T-helper 17 cell (primary cell): ENCODE results near the gene CPXM1. TPM values are rescaled to one million over a fixed set of nuclear protein-coding genes. Genes with fewer than 3 reads are reported as not detected.

ENCODE experiments used
- total RNA-seq, 4 donors: library from RNA in 2 of 4; stranded (reverse) in 2 of 4; gene quantifications; one replicate each; pipeline ENCODE4 v1.2.3 and lab custom pipeline; 2022 to 2026

The CPXM1 gene
- total RNA-seq, 2 donors from 2014 or later = 0.12 to 0.23 TPM

Other genes with a start within 250 kb of the CPXM1 start
- gene NOP56, start 148.0 kb downstream of the CPXM1 start, total RNA-seq = 100 to 1,000 TPM; 254 to 274 TPM
- gene IDH3B, start 136.4 kb downstream of the CPXM1 start, total RNA-seq = 100 to 1,000 TPM; 112 to 135 TPM
- gene EBF4, start 107.8 kb downstream of the CPXM1 start, total RNA-seq = 1 to 10 TPM; 2.0 to 2.3 TPM
- not detected for gene C20orf141, start 14.4 kb upstream of the CPXM1 start, total RNA-seq
- not detected for gene TMEM239, start 15.7 kb upstream of the CPXM1 start, total RNA-seq
- 10 to 100 TPM; 45.8 to 47.0 TPM for gene PCED1A, start 40.0 kb upstream of the CPXM1 start, total RNA-seq
- 10 to 100 TPM; 41.9 to 42.9 TPM for gene VPS16, start 40.1 kb upstream of the CPXM1 start, total RNA-seq
- gene PTPRA, start 72.9 kb upstream of the CPXM1 start, total RNA-seq = 10 to 100 TPM; 72.1 to 76.5 TPM
- gene GNRH2, start 243.0 kb upstream of the CPXM1 start, total RNA-seq = under 1 TPM; 0.92 to 0.94 TPM
- gene MRPS26, start 245.4 kb upstream of the CPXM1 start, total RNA-seq = 10 to 100 TPM; 16.8 to 17.2 TPM